Dendritic cell treated with granulocyte-macrophage colony-stimulating factor and Interleukin-4, amounts not matched to agents 40 ng/mL and 50 ng/mL, for 4 days (primary cell): ENCODE data around the gene MKRN2.

ENCODE experiments used
- H3K27ac Mint-ChIP-seq: one replicate; pipeline ENCODE4 v1.8.0; 2022; ENCODE audit warnings: mild to moderate bottlenecking, mixed read lengths
- H3K27me3 Mint-ChIP-seq: one replicate; pipeline ENCODE4 v1.8.0; 2022; ENCODE audit warnings: mild to moderate bottlenecking, mixed read lengths
- H3K36me3 Mint-ChIP-seq: one replicate; pipeline ENCODE4 v1.8.0; 2022; ENCODE audit warnings: low read depth, mixed read lengths
- H3K4me1 Mint-ChIP-seq: one replicate; pipeline ENCODE4 v1.8.0; 2022; ENCODE audit warnings: low read depth, mixed read lengths
- H3K4me3 Mint-ChIP-seq: one replicate; pipeline ENCODE4 v1.8.0; 2022; ENCODE audit warnings: mild to moderate bottlenecking, moderate library complexity, mixed read lengths
- H3K9me3 Mint-ChIP-seq: one replicate; pipeline ENCODE4 v1.8.0; 2022; ENCODE audit warnings: mixed read lengths
- intact Hi-C: fragments of 100-400 bp; cut with micrococcal nuclease; formaldehyde crosslinking; loops from one replicate; pipeline ENCODE4 v1.15.0; 2022

Gene MKRN2

DNA sequence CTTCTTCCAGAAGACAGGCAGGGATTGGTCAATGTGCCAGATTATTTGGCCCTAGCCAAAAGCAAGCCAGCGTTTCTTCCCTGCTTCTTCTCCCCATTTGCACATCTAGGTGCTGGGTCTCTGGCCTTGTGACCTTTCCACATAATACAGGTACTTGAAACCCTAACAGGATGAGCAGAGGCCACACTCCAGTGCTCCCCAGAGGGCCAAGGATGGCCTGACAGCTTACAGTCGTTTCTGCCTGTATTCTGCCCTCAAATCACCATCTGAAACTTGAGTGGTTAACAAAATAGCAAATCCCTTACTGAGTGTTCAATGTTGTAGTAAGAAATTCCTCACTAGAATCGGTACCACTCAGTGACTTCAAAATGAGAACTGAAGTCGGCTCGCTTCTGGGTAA, 29.1 kb downstream of the MKRN2 start:
- Mint-ChIP-seq H3K36me3 (peaks cover 96% of the 10 kb centered on the region), H3K27me3 (no peaks in the 10 kb centered on the region), H3K27ac (no peak overlapping the region), H3K4me3 (no peak overlapping the region), H3K4me1 (peaks cover 11% of the 10 kb centered on the region), H3K9me3 (no peaks in the 10 kb centered on the region)
- intact Hi-C loops = no loop called here

DNA sequence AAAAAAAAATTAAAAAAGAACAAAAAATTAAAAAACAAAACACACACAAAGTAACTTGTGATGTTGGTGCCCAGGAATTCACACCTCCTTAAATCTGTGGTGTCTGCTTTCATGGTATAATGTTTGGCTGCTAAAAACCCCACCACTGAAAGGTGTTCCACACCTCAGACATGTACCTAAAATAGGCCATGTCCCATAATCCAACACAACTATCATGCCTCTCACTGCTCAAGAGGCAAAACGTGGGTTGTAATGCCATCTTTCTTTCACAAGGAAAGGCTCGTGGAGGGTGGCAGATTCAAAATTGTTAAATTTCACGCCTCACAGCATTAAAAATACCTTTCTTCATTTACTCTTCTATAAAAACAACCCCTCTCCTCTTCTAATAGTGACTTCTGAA, 29.5 kb downstream of the MKRN2 start:
- Mint-ChIP-seq H3K4me3 (no peak overlapping the region), H3K9me3 (no peaks in the 10 kb centered on the region), H3K36me3 (peaks cover 96% of the 10 kb centered on the region), H3K4me1 (peaks cover 14% of the 10 kb centered on the region), H3K27ac (no peak overlapping the region), H3K27me3 (no peaks in the 10 kb centered on the region)
- intact Hi-C loops = no loop called here

DNA sequence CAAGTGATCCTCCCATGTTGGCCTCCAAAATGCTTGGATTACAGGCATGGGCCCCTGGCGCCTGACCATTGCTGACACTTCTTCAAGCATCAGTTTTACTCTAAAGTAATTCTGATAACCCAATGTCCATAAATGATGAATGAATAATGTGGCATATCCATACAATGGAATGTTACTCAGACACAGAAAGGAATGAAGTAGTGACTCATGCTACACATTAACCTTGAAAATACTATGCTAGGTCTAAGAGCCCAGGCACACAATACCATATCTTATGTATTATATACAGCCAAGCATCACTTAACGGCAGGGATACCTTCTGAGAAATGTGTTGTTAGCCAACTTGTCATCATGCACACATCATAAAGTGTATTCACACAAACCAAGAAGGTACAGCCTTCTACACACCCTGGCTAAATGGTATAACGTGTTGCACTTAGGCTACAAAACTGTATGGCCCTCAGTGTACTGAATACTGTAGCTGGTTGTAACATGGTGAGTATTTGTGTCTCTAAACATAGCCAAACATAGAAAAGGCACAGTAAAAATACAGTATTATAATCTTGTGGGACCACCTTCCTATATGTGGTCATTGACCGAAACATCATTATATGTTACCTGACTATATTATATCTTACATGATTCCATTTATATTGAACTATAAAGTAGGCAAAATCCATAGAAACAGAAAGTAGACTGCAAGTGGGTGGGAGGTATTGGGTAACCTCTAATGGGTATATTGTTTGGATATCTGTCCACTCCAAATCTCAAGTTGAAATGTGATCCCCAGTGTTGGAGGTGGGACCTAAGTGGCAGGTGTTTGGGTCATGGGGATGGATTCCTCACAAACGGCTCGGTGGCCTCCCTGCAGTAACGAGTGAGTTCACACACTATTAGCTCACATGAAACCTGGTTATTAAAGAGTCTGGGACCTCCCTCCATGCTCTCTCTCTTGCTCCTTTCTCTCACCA, 31.4 kb downstream of the MKRN2 start:
- Mint-ChIP-seq H3K9me3 (no peaks in the 10 kb centered on the region), H3K36me3 (peaks cover 96% of the 10 kb centered on the region), H3K4me3 (no peak overlapping the region), H3K4me1 (peaks cover 20% of the 10 kb centered on the region), H3K27ac (peak overlapping the region; percentile 4), H3K27me3 (no peaks in the 10 kb centered on the region)
- intact Hi-C loops = no loop called here

DNA sequence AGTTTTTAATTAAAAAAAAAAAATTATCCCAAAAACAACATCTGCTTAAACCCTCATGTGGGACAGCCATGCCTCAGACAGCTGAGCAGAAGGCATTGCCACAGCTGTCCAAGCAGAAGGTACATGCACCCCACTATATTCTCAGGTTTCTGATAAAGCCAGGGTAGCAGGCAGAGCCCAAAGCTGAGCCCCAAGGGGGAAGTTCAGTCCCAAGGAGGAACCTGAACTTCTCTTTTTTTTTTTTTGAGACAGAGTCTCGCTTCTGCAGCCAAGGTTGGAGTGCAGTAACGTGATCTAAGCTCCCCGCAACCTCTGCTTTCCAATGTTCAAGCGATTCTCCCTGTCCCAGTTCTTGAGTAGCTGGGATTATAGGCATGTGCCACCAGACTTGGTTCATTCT, 33.2 kb downstream of the MKRN2 start:
- no peak overlapping the region for H3K4me3 Mint-ChIP-seq
- peaks cover 20% of the 10 kb centered on the region for H3K4me1 Mint-ChIP-seq
- H3K36me3 Mint-ChIP-seq = peaks cover 96% of the 10 kb centered on the region
- no peaks in the 10 kb centered on the region for H3K27me3 Mint-ChIP-seq
- intact Hi-C loops = no loop called here
- peak overlapping the region; percentile 22 for H3K27ac Mint-ChIP-seq
- H3K9me3 Mint-ChIP-seq = no peaks in the 10 kb centered on the region

DNA sequence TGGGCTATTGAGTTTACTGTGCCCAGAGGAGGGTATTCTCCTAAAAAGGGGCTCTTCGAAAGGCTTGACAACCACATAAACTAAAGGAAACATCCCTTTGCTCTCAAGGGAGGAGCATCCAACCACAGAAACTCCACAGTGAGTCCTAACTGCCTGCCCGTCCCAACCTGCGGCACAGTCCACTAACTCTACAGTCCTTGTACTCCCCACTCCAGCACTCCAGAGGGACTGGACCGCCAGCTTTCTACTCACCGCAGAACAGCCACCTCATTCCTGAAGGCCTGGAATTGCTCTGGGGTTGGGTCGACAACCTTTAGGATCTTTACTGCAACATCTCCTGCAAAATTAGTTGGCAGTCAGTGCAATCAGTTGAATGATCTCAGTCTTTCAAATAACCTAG, 34.6 kb downstream of the MKRN2 start:
- Mint-ChIP-seq H3K4me3 (no peak overlapping the region), H3K36me3 (peaks cover 96% of the 10 kb centered on the region), H3K9me3 (no peaks in the 10 kb centered on the region), H3K27ac (no peak overlapping the region), H3K4me1 (peaks cover 20% of the 10 kb centered on the region), H3K27me3 (no peaks in the 10 kb centered on the region)
- intact Hi-C loops = no loop called here

DNA sequence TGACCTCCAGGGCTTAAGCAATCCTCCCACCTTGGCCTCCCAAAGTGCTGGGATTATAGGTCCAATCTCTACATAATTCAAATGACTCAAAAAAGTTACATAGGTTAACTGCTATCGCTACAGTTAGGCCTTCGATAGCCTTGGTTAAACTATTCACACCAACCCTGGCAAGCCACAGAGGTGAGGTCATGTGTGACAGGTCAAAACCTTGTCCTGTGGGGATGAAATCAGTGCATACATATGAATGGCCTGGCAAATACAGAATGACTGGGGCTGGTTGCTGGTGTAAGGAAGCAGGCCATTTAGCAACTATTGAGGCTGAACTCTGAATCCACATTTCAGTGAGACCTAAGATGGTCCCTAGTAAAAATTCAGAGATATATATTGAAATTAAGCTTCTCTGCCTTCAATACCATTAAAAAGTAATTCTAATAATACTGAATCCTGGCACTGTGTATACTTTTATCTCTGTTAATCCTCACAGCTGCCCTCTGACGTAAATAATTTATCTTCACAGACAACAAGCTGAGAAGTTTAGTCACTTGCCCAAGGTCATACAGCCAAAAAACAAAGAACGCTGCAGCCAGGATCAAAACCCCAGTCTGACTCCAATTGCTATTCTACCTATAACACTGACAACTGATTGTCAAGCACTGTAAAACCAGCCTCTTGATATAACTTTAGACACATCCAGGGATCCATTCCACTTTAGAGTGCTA, 35.3 kb downstream of the MKRN2 start:
- Mint-ChIP-seq H3K36me3 (peaks cover 96% of the 10 kb centered on the region), H3K27me3 (no peaks in the 10 kb centered on the region), H3K27ac (no peak overlapping the region), H3K4me3 (no peak overlapping the region), H3K4me1 (peaks cover 20% of the 10 kb centered on the region), H3K9me3 (no peaks in the 10 kb centered on the region)
- intact Hi-C loops = no loop called here

DNA sequence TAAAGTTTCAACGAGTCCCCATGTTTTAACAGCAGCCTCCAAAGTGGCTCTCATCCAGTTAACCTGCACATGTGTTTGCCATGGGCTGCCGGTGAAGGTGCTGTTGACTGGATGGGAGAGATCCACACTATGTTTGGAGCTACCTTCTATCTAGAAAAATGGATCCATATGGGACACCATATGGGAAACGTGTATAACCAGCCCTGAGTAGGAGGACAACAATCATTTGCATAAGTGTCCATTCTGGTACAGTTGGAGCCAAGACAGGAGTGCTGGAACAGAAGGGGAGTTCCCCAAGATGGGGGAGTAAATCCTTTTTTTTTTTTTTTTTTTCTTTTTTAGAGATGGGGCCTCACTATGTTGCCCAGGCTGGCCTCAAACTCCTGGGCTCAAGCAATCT, 36.6 kb downstream of the MKRN2 start:
- intact Hi-C loops = no loop called here
- Mint-ChIP-seq H3K4me1 (peaks cover 20% of the 10 kb centered on the region), H3K27ac (no peak overlapping the region), H3K4me3 (no peak overlapping the region), H3K27me3 (no peaks in the 10 kb centered on the region), H3K9me3 (no peaks in the 10 kb centered on the region), H3K36me3 (peaks cover 98% of the 10 kb centered on the region)

DNA sequence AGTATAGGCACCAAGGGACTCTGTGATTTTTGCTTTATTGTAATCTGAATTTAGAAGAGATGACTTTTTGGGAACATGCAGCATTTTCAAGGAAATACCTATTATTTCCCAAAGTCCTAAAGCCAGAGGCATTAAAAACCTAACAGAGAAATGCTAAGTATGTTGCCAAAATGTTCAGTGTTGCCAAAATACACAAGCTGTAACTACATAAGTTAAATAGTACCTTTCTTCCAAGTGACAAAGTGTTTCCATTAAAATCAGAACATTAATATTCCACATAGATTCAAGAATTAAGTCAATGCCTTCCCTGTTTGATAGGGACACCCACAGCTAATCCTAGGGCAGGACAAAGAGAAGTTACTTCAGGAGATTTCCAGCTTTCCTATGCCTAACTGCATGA, 42.0 kb downstream of the MKRN2 start:
- intact Hi-C loops = no loop called here
- Mint-ChIP-seq H3K4me1 (no peaks in the 10 kb centered on the region), H3K4me3 (no peak overlapping the region), H3K9me3 (no peaks in the 10 kb centered on the region), H3K27ac (no peak overlapping the region), H3K36me3 (peaks cover 94% of the 10 kb centered on the region), H3K27me3 (no peaks in the 10 kb centered on the region)

DNA sequence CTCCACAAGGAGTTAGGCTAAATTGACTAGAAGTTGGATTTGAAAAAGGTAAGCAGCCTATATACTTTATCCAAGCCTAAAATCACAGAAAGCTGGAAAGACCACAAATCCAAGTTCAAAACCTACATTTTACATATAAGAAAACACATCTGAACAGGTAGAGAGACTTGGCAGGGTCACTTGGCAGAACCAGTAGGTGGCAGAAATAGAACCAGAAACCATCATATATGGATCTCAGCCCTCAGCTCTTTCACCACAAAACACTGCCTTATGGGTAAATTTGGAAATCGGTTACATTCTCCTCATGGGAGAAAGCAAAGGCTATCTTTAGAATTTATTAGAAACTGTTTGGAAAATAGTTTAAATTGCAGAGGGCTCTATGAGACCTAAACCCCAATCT, 44.2 kb downstream of the MKRN2 start:
- no peaks in the 10 kb centered on the region for H3K9me3 Mint-ChIP-seq
- no peaks in the 10 kb centered on the region for H3K27me3 Mint-ChIP-seq
- no peak overlapping the region for H3K27ac Mint-ChIP-seq
- peaks cover 94% of the 10 kb centered on the region for H3K36me3 Mint-ChIP-seq
- intact Hi-C loops = no loop called here
- no peaks in the 10 kb centered on the region for H3K4me1 Mint-ChIP-seq
- no peak overlapping the region for H3K4me3 Mint-ChIP-seq

DNA sequence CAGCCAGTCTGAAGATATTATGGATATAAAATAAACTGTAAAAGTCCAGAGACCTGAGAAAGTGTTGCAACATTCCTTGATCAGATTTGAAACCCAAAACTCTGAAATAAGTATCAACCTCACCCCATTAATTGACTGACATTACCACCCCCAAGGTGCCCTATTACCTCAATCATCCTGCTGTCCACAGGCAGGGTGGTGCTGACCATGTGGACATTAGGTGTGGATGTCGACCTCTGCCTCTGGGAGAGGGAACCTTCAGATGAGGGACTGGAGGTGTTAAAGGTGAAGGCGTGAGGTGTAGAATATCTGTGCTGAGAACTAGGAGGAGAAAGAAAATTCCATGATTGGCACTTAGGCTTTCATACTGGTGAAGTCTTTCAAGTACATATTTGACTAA, 47.1 kb downstream of the MKRN2 start:
- intact Hi-C loops = no loop called here
- Mint-ChIP-seq H3K4me3 (no peak overlapping the region), H3K4me1 (no peaks in the 10 kb centered on the region), H3K36me3 (peaks cover 96% of the 10 kb centered on the region), H3K9me3 (no peaks in the 10 kb centered on the region), H3K27ac (no peak overlapping the region), H3K27me3 (no peaks in the 10 kb centered on the region)

DNA sequence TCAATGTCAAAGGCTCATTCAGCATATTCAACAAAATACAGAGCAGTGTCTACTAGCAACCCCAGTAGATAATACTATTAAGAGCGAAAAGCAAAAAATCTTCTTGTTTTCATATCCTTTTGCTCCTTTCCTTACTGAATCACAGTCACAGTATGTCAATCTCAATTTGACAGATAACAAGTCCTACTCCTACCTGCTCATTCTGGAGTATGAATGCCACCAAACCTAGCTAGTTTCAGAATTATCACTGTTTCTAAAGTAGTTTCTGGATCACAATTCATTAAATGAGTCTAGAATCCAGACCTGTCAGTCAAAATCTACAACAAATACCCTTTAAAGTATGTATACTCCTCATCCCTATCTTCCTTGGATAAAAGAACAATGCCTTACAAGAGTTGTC, 51.5 kb downstream of the MKRN2 start:
- Mint-ChIP-seq H3K4me3 (no peak overlapping the region), H3K36me3 (peaks cover 85% of the 10 kb centered on the region), H3K9me3 (no peaks in the 10 kb centered on the region), H3K27me3 (no peaks in the 10 kb centered on the region), H3K27ac (no peak overlapping the region), H3K4me1 (peaks cover 1% of the 10 kb centered on the region)
- intact Hi-C loops = no loop called here

DNA sequence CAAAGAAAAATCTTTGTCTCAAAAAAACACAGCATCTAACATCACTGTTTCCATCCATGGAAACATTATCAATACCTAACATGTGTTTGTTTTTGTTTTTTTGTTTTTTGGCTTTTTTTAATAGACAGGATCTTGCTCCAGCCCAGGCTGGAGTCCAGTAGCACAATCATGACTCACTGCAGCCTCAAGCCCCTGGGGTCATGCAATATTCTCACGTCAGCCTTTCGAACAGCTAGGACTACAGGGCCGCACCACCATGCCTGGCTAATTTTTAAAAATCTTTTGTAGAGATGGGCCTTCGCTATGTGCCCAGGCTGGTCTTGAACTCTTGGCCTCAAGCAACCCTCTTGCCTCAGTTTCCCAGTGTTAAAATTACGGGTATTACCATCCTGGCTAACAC, 54.2 kb downstream of the MKRN2 start:
- peaks cover 79% of the 10 kb centered on the region for H3K36me3 Mint-ChIP-seq
- H3K27ac Mint-ChIP-seq = no peak overlapping the region
- intact Hi-C loops = no loop called here
- no peaks in the 10 kb centered on the region for H3K27me3 Mint-ChIP-seq
- no peak overlapping the region for H3K4me3 Mint-ChIP-seq
- H3K4me1 Mint-ChIP-seq = peaks cover 12% of the 10 kb centered on the region
- no peaks in the 10 kb centered on the region for H3K9me3 Mint-ChIP-seq

DNA sequence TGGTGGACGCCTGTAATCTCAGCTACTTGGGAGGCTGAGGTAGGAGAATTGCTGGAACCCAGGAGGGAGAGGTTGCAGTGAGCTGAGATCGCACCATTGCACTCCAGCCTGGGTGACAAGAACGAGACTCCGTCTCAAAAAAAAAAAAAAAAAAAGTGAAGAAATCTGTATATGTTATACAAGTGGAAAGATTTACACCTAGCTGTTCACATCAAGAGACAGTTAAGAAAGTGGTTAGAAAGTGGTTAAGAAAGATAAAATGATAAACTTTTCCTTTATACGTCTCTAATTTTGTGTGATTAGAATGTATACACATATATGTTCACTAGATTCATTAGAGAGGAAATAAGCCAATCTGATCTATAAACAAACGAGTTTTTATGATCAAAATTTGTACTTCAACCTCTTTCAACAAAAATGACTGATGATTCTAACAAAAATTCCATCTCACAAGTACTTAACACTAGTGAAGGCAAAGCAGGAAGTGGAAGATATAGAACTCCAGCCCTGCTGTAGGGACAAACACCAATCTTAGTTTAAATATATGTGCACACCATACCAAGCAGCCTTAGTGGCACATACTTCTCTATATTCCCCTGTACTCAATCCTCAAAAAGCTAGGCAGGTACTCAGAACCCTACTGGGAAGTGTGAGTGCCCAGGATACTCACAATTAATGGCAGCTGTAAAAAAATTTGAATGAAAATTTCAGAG, 55.8 kb downstream of the MKRN2 start:
- Mint-ChIP-seq H3K27ac (no peak overlapping the region), H3K36me3 (peaks cover 79% of the 10 kb centered on the region), H3K4me1 (peaks cover 12% of the 10 kb centered on the region), H3K4me3 (no peak overlapping the region), H3K9me3 (no peaks in the 10 kb centered on the region), H3K27me3 (no peaks in the 10 kb centered on the region)
- intact Hi-C loops = no loop called here

DNA sequence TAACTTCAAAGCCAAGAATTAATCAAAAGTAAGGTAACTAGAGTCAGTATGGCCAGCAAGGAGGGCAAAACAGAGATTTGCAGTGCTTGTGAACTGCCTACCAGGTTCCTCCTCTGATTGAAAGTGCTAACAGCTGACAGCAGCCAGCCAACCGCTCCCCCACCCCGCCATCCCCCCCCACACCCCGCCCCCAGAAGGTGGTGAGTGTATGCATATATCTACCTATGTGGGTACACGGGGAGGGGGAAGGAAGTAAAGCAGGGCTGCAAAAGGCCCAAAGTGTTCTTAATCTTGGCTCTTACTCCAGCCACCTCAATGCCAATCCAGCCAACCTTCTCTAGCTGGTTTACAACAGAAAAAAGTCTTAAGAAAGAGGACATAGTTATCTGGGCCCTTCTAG, 56.4 kb downstream of the MKRN2 start:
- H3K27ac Mint-ChIP-seq = no peak overlapping the region
- intact Hi-C loops = no loop called here
- peaks cover 79% of the 10 kb centered on the region for H3K36me3 Mint-ChIP-seq
- no peak overlapping the region for H3K4me3 Mint-ChIP-seq
- no peaks in the 10 kb centered on the region for H3K9me3 Mint-ChIP-seq
- H3K4me1 Mint-ChIP-seq = peaks cover 12% of the 10 kb centered on the region
- no peaks in the 10 kb centered on the region for H3K27me3 Mint-ChIP-seq
